ENCODE measurements around the gene HDAC4.
A peak's percentile ranks its signal among the peaks of the same experiment; 100 is the strongest.

HDAC4 gene

DNA sequence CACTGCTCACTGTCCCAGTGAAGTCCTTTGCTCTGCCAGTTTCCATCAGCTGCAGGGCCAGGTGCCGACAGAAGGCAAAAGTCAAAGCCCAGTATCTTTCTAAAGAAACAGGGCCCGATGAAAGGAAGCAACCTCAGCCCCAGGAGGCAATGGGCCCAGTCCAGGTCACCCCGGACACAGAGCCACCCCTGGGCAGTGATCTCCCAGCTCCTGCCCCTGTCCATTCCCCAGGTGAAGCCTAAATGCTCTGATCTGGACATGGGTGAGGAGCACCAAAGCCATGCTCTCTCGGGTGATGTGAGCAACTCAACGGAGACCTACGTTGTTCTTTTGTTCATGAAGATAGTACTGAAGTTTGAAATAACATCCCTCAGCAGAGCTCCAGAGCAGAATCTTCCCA lies 61.6 kb downstream of the HDAC4 start:
- no peak for DNase-seq
- intact Hi-C loops (cut with DNase I): no loop called here

GRCh38 chr2:239337877-239338484 lies 62.8 kb downstream of the HDAC4 start:
- intact Hi-C loops (cut with DNase I): no loop called here
- DNase-seq: peak in 1 of 10 donors; percentile 73

DNA sequence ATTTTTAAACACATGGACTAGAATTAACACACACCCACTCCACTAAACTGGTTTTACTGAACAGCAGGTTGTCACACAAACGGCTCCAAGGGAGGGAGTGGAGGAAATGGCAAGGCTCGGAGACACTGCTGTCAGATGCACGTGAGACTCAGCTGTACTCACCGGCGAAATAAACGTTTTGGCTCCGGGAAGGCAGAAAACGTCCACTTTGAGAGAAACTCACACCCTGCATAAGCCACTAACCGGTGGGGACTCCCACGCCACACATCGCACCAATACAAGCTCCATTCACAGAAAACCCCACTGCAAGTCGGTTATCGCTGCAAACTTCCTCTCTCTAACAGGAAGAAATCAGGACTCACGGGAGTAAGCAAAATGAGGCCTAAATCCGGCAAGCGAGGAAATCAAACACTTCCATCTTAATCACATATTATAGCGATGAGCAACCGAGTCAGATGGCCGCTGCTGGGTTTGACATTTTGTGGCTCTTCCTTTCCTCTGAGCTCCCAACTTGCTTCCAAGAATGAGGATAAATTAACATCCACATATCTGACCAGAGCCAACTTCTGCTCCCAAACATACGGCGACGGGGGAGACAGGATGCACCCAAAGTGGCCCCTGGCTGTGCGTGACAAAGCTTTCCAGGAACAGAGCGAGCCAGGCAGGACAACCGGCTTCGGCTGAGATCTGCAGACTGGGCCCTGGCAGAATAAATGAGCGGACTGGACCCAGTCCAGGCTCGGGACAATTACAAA lies 63.5 kb downstream of the HDAC4 start:
- intact Hi-C loops (cut with DNase I): no loop called here
- peak in 3 of 10 donors; percentile 65 to 90 (median 89) for DNase-seq

DNA sequence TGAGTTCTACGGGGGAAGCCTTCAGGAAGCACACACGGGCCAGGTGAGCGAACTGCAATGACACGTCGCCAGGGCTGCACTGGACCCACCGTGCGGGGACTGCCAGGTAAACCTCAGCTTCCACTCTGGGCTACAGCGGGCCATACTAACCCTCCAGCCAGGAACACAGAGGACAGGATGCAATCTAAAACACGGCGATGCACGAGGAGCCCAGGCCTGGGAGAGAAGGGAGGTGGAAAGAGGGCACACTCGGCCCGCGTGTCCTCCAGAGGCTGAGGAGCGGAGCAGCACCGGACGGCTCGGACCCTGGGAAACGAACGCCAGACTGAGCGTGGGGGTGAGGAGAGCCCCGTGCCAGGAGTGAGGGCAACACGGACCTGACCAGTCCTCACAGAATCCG lies 69.3 kb downstream of the HDAC4 start:
- intact Hi-C loops (cut with DNase I): no loop called here
- DNase-seq: peak in 1 of 10 donors; percentile 62

DNA sequence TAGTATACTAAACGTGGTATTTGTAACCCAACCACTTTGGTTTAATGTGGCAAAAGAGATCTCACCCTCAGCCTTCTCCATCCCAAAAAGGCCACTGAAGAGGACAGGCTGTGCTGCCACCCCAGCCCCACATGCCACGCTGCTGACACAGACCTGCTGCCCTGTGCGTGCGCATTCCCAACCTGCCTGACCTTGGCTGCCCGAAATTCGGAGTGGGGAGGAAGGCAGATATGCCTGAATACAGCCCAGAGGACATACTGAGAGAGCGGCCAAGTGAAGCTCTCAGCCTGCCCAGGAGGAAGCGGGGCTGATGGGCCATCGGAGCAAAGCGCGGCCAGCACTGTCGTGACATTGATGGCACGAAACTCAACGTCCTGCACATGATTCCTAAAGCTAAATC lies 70.0 kb downstream of the HDAC4 start:
- DNase-seq: no peak

GRCh38 chr2:239329972-239330572 lies 70.7 kb downstream of the HDAC4 start:
- intact Hi-C loops (cut with DNase I): no loop called here
- peak in 1 of 10 donors; percentile 80 for DNase-seq

More for the DNA sequence above, 70.0 kb downstream of the HDAC4 start:
- intact Hi-C loops (cut with DNase I): no loop called here

DNA sequence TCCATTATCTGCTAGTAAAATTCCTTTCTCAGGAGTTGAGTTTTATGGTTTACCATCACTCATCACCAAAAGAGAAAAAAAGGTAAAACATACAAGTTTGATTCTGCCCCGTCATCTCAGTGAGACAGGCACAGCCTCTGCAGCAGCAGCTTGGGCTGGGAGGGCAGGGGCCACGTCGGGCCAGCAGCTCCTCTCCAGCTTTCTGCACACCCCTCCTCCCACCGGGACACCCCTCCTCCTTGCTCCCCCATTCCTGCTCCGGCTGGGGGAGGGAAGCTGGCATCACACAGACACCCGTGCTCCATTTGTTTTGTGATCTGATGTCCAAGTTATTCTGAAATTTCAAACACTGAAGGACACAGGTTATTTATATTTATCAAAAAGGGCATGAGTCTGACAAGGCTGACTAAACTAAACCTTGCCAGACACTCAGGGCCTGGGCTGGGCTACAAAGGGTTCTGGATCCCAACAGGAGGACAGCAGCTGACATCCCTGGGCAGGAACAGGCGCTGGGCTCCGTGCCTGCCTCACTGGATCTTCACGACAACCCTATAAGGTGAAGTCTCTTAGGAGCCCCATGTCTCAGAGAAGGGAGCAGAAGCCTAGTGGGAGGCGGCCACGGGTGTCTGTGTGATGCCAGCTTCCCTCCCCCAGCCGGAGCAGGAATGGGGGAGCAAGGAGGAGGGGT lies 71.4 kb downstream of the HDAC4 start:
- intact Hi-C loops (cut with DNase I): no loop called here
- DNase-seq: peak in 1 of 10 donors; percentile 79

GRCh38 chr2:239328351-239329191 lies 72.2 kb downstream of the HDAC4 start:
- peak in 4 of 10 donors; percentile 60 to 90 (median 80) for DNase-seq
- intact Hi-C loops (cut with DNase I): no loop called here

- intact Hi-C loops (cut with DNase I): no loop called here
- peak in 3 of 10 donors; percentile 67 to 76 (median 74) for DNase-seq
These were observed 73.1 kb downstream of the HDAC4 start for GRCh38 chr2:239327536-239328350.

- DNase-seq: peak in 3 of 10 donors; percentile 58 to 78 (median 65)
- intact Hi-C loops (cut with DNase I): no loop called here
These were observed 73.8 kb downstream of the HDAC4 start for GRCh38 chr2:239326831-239327535.

DNA sequence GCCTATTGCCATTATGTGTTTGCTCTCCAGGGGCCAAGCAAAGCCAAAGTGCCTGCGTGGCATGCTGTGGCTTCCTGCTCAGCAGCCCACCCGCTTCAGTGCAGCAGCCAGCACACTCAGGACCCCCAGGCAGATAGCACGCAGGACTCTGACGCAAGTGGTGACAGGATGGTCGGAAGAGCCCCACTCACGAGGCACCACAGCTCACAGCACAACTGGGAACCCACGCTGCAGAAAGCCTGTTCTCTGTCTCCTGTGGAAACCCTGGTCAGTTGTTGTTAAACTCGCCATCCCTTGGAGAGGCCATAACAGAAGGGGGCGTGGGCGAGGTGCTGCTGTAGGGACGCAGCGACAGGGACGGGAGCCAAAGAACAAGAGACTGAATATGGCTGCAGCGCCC lies 76.4 kb downstream of the HDAC4 start:
- peak in 3 of 10 donors; percentile 83 to 91 (median 85) for DNase-seq
- intact Hi-C loops (cut with DNase I): no loop called here

GRCh38 chr2:239323447-239323846 lies 77.4 kb downstream of the HDAC4 start:
- intact Hi-C loops (cut with DNase I): no loop called here
- peak in 3 of 10 donors; percentile 78 to 91 (median 79) for DNase-seq

DNA sequence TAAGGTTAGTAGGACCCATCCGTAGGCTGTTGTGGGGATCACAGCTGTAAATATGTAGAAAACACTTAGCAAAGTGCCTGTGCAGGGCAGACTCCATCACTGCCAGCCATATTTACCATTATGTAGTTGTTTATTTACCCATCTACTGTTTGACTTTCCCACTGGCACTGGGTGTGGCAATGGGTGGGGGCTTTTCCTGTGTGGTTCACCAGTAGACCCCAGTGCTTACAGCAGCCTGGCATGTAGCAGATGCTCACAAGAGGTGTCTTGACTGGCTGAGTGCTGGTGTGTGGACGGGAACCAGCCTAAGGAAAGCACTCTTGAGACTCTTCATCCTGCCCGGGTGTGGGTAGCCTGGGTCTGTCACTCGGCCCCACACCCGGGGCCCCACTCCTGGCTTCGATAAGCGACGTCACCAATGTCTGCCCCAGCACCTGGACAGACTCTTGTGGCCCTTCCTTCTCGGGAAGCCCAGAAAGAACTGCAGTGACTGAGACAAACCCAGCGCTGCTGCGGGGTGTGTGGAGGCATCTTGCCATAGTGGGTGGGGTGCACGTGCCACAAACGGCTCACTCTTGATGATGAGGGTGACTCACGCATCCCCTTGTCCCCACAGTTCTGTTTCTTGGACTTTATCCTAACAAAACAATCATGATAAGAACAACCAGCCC lies 78.3 kb downstream of the HDAC4 start:
- intact Hi-C loops (cut with DNase I): no loop called here
- peak in 3 of 10 donors; percentile 67 to 82 (median 79) for DNase-seq

DNA sequence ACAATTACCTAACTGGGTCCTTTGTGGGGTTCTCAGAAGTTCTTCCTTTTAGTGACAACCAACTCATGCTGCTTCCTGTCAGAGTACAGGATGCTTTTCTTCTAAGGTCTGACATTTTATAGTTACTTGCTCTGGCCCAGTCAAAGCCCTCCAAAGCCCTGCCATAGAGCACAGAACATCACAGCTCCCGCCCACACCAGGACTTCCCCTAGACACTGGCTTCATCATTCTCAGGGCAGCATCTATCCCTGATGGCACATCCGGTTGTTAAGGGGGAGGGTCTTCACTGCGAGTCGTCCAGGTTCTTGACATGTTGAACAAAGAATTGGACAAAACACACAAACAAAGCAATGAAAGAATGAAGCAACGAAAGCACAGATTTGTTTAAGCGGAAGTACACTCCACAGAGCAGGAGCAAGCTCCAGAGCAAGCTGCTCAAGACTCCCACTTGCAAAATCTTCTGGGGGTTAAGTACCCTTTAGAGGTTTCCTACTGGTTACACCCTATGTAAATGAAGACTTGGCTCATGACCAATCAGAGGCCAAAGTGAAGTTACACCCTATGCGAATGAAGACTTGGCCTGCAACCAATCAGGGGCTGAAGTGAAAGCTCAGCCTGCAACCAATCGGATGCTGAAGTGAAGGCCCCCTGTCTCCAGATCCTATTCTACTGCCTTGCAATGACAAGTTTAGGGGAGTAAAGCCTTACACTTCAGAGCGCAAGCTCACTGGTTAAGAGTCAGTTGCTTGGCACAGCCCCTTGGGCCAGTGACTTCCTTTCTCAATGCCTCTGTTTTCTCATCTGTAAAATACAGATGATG lies 79.0 kb downstream of the HDAC4 start:
- intact Hi-C loops (cut with DNase I): no loop called here

GRCh38 chr2:239318790-239319661 lies 81.8 kb downstream of the HDAC4 start:
- peak in 5 of 10 donors; percentile 4 to 78 (median 59) for DNase-seq
- intact Hi-C loops (cut with DNase I): no loop called here

More for the DNA sequence above, 79.0 kb downstream of the HDAC4 start:
- DNase-seq: peak in 1 of 10 donors; percentile 16

- intact Hi-C loops (cut with DNase I): no loop called here
These were observed 82.6 kb downstream of the HDAC4 start for GRCh38 chr2:239318151-239318611.

More at GRCh38 chr2:239318151-239318611, 82.6 kb downstream of the HDAC4 start:
- DNase-seq: peak in 5 of 10 donors; percentile 2 to 65 (median 49)
